ENCODE measurements around the gene DNAJB8. TPM values are rescaled to one million over a fixed set of nuclear protein-coding genes. Genes with fewer than 3 reads are reported as not detected.

The DNAJB8 gene
- total RNA-seq, 1 donor = not detected

GRCh38 chr3:128469556-128469955 is 2.9 kb upstream of the DNAJB8 start:
- no peak overlapping the region for H3K4me3 ChIP-seq (ENCODE audit: low read length)
- H3K27me3 ChIP-seq (ENCODE audit: insufficient read depth, low read length) = no peaks in the 10 kb centered on the region
- H3K9me3 ChIP-seq (ENCODE audit: low read depth, low read length) = no peaks in the 10 kb centered on the region
- no peaks in the 10 kb centered on the region for H3K4me1 ChIP-seq (ENCODE audit: insufficient read depth, low read length)

- Histone ChIP-seq H3K27me3 (ENCODE audit: insufficient read depth, low read length) (no peaks in the 10 kb centered on the region), H3K4me1 (ENCODE audit: insufficient read depth, low read length) (no peaks in the 10 kb centered on the region), H3K4me3 (ENCODE audit: low read length) (no peak overlapping the region), H3K9me3 (ENCODE audit: low read depth, low read length) (no peaks in the 10 kb centered on the region)
Observed at GRCh38 chr3:128468791-128469527, 2.3 kb upstream of the DNAJB8 start.

GRCh38 chr3:128468285-128468790 is 1.6 kb upstream of the DNAJB8 start:
- Histone ChIP-seq H3K4me1 (ENCODE audit: insufficient read depth, low read length) (no peaks in the 10 kb centered on the region), H3K4me3 (ENCODE audit: low read length) (no peak overlapping the region), H3K9me3 (ENCODE audit: low read depth, low read length) (no peaks in the 10 kb centered on the region), H3K27me3 (ENCODE audit: insufficient read depth, low read length) (no peaks in the 10 kb centered on the region)

- no peaks in the 10 kb centered on the region for H3K27me3 ChIP-seq (ENCODE audit: insufficient read depth, low read length)
- H3K4me3 ChIP-seq (ENCODE audit: low read length) = no peak overlapping the region
- no peaks in the 10 kb centered on the region for H3K9me3 ChIP-seq (ENCODE audit: low read depth, low read length)
- H3K4me1 ChIP-seq (ENCODE audit: insufficient read depth, low read length) = no peaks in the 10 kb centered on the region
Observed at GRCh38 chr3:128464702-128465101, 2.0 kb downstream of the DNAJB8 start.

GRCh38 chr3:128464188-128464587 is 2.5 kb downstream of the DNAJB8 start:
- Histone ChIP-seq H3K27me3 (ENCODE audit: insufficient read depth, low read length) (no peaks in the 10 kb centered on the region), H3K9me3 (ENCODE audit: low read depth, low read length) (no peaks in the 10 kb centered on the region), H3K4me1 (ENCODE audit: insufficient read depth, low read length) (no peaks in the 10 kb centered on the region), H3K4me3 (ENCODE audit: low read length) (no peak overlapping the region)

GRCh38 chr3:128463771-128464170 is 2.9 kb downstream of the DNAJB8 start:
- no peak overlapping the region for H3K4me3 ChIP-seq (ENCODE audit: low read length)
- H3K4me1 ChIP-seq (ENCODE audit: insufficient read depth, low read length) = no peaks in the 10 kb centered on the region
- no peaks in the 10 kb centered on the region for H3K9me3 ChIP-seq (ENCODE audit: low read depth, low read length)
- H3K27me3 ChIP-seq (ENCODE audit: insufficient read depth, low read length) = no peaks in the 10 kb centered on the region

- Histone ChIP-seq H3K4me1 (ENCODE audit: insufficient read depth, low read length) (no peaks in the 10 kb centered on the region), H3K9me3 (ENCODE audit: low read depth, low read length) (no peaks in the 10 kb centered on the region), H3K4me3 (ENCODE audit: low read length) (no peak overlapping the region), H3K27me3 (ENCODE audit: insufficient read depth, low read length) (no peaks in the 10 kb centered on the region)
Observed at GRCh38 chr3:128463354-128463753, 3.3 kb downstream of the DNAJB8 start.

- Histone ChIP-seq H3K4me3 (ENCODE audit: low read length) (no peak overlapping the region), H3K9me3 (ENCODE audit: low read depth, low read length) (no peaks in the 10 kb centered on the region), H3K27me3 (ENCODE audit: insufficient read depth, low read length) (no peaks in the 10 kb centered on the region), H3K4me1 (ENCODE audit: insufficient read depth, low read length) (no peaks in the 10 kb centered on the region)
Observed at GRCh38 chr3:128462931-128463330, 3.8 kb downstream of the DNAJB8 start.

GRCh38 chr3:128462341-128462910 is 4.3 kb downstream of the DNAJB8 start:
- Histone ChIP-seq H3K27me3 (ENCODE audit: insufficient read depth, low read length) (no peaks in the 10 kb centered on the region), H3K4me3 (ENCODE audit: low read length) (no peak overlapping the region), H3K4me1 (ENCODE audit: insufficient read depth, low read length) (no peaks in the 10 kb centered on the region), H3K9me3 (ENCODE audit: low read depth, low read length) (no peaks in the 10 kb centered on the region)

- no peaks in the 10 kb centered on the region for H3K27me3 ChIP-seq (ENCODE audit: insufficient read depth, low read length)
- H3K4me3 ChIP-seq (ENCODE audit: low read length) = no peak overlapping the region
- no peaks in the 10 kb centered on the region for H3K9me3 ChIP-seq (ENCODE audit: low read depth, low read length)
- H3K4me1 ChIP-seq (ENCODE audit: insufficient read depth, low read length) = no peaks in the 10 kb centered on the region
Observed at GRCh38 chr3:128461731-128462130, 5.0 kb downstream of the DNAJB8 start.

- no peak overlapping the region for H3K4me3 ChIP-seq (ENCODE audit: low read length)
- no peaks in the 10 kb centered on the region for H3K9me3 ChIP-seq (ENCODE audit: low read depth, low read length)
- no peaks in the 10 kb centered on the region for H3K4me1 ChIP-seq (ENCODE audit: insufficient read depth, low read length)
- H3K27me3 ChIP-seq (ENCODE audit: insufficient read depth, low read length) = no peaks in the 10 kb centered on the region
Observed at GRCh38 chr3:128459461-128459820, 7.2 kb downstream of the DNAJB8 start.

- Histone ChIP-seq H3K9me3 (ENCODE audit: low read depth, low read length) (no peaks in the 10 kb centered on the region), H3K4me1 (ENCODE audit: insufficient read depth, low read length) (no peaks in the 10 kb centered on the region), H3K27me3 (ENCODE audit: insufficient read depth, low read length) (peaks cover 2% of the 10 kb centered on the region), H3K4me3 (ENCODE audit: low read length) (no peak overlapping the region)
Observed at GRCh38 chr3:128458746-128459460, 7.8 kb downstream of the DNAJB8 start.

- H3K4me1 ChIP-seq (ENCODE audit: insufficient read depth, low read length) = no peaks in the 10 kb centered on the region
- H3K27me3 ChIP-seq (ENCODE audit: insufficient read depth, low read length) = peaks cover 5% of the 10 kb centered on the region
- H3K9me3 ChIP-seq (ENCODE audit: low read depth, low read length) = no peaks in the 10 kb centered on the region
- no peak overlapping the region for H3K4me3 ChIP-seq (ENCODE audit: low read length)
Observed at GRCh38 chr3:128457937-128458336, 8.8 kb downstream of the DNAJB8 start.

- Histone ChIP-seq H3K4me1 (ENCODE audit: insufficient read depth, low read length) (no peaks in the 10 kb centered on the region), H3K27me3 (ENCODE audit: insufficient read depth, low read length) (peaks cover 5% of the 10 kb centered on the region), H3K4me3 (ENCODE audit: low read length) (no peak overlapping the region), H3K9me3 (ENCODE audit: low read depth, low read length) (no peaks in the 10 kb centered on the region)
Observed at GRCh38 chr3:128456776-128457715, 9.6 kb downstream of the DNAJB8 start.

All from mononuclear cell (primary cell).